Epidermal melanocyte (primary cell): Measurements from ENCODE around the gene C1orf105.
"Not testable (repeated sequence)": the region's sequence is repeated elsewhere in the genome, so short reads cannot be mapped to it uniquely, and the experiment has no call there.

ENCODE experiments used
- DNase-seq: peaks from one replicate; pipeline ENCODE4 v3.0.0; 2011; ENCODE audit warnings: low spot score; ENCODE audit not compliant: insufficient read length

C1orf105 gene

DNA sequence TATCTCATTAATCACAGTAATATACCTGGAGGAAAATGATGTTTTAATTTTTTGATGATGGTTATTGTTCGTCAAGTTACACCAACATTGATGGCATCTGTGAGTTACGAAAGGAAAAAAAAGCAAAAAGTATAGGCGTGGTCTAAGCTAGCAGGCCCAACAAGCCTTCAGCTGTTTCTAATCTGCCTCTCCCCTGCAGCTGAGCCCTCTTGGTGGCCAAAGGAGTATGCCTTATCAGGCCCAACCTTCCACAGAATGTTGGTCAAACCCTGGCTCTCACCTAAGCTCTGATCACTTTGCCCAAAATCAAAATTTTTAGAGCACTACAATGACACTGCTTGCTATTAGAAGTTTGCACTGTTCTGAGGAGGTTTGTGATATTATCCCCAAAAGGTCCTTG is 4.9 kb downstream of the C1orf105 start:
- no peak for DNase-seq

DNA sequence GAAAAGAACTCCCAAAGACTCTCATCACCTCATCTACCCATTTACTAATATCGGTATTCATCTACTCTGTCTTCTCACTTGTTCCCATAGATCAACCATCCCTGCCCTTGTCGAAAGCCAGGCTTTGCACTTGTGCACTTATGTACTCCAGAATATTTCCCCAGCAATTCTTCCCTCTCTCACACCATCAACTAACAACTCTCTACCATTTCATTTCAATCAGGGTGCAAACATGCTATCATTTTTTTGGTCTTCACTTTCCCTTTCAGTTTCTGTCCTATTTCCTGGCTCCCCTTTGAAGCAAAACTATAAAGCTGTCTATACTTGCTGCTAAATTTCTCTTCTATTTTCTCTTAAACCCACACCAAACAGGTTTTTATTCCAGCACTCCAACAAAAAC is 6.7 kb downstream of the C1orf105 start:
- DNase-seq = no peak

DNA sequence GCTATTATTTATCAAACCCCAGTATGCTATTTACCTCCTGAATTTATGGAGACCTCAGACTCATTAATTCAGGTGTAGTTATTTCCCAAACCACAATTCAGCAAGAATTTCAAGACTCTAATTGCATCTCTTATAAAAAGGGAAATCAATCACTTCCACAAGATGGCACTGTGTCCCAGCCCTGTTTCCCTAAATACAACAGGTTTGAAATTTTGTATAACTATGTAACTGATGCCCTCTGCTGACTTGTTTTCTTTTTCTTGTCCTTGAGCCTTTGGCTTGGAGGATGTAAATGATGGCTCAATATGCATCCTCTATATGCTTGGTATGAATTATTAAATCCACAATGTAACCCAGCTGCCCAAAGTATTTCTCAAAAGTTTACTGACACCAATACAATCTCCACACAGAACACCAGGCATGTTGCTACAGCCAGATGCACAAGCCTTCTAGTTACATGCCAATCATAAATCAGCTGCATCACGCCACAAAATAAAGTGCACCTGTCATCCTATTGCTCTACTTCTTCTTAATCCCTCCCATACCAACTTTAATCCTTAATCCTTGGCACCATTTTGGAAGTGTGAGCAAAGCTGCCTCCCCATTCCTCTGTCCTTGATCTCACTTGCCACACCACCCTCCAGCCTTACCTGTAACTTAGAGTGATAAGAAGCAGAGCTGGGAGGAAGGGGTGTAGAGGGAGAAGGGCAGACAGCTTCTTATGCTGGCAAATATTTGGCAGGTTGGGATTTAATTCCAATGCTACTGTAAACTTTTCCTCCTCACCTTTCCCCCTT is 9.0 kb downstream of the C1orf105 start:
- DNase-seq = peak; percentile 47

DNA sequence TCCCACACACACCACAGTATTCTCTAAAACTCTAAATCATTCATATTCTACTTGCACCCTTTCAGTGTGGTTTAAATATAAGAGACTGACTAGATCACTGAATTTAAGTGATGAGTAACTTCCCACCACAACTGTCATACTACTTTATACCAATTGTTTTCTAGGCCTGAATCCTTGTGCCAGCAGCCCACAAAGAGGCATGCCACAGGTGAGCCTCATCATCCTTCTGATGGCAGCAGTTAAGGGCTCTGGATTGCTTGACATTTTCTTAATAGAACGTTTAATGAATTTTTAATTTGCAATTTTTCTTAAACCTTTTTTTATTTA is 9.6 kb downstream of the C1orf105 start:
- DNase-seq = no peak

DNA sequence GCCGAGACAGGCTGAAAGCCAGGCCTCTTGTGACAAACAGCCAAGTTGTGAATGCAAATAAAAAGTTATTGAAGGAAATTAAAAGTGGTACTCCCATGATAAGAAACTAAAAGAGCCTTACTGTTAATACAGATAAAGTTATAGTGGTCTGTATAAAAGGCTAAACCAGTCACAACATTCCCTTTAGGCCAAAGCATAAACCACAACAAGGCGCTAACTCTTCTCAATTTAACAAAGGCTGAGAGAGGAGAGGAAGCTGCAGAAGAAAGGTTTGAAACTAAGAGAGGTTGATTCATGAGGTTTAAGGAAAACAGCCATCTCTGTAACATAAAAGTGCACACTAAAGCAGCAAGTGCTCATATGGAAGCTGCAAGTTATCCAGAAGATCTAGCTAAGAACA is 10.7 kb downstream of the C1orf105 start:
- DNase-seq = no peak

DNA sequence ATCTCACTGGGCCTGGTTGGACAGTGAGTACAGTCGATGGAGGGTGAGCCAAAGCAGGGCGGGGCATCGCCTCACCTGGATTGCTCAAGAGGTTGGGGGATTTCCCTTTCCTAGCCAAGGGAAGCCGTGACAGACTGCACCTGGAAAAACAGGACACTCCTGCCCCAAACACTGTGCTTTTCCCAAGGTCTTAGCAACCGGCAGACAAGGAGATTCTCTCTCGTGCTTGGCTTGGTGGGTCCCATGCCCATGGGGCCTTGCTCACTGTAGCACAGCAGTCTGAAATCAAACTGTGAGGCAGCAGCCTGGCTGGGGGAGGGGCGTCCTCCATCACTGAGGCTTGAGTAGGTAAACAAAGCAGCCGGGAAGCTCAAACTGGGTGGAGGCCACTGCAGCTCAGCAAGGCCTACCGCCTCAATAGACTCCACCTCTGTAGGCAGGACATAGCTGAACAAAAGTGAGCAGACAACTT is 11.3 kb downstream of the C1orf105 start:
- DNase-seq = no peak

DNA sequence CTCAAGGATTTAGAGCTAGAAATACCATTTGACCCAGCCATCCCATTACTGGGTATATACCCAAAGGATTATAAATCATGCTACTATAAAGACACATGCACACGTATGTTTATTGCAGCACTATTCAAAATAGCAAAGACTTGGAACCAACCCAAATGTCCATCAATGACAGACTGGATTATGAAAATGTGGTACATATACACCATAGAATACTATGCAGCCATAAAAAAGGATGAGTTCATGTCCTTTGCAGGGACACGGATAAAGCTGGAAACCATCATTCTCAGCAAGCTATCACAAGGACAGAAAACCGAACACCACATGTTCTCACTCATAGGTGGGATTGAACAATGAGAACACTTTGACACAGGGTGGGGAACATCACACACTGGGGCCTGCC is 16.7 kb downstream of the C1orf105 start:
- not testable (repeated sequence) for DNase-seq

DNA sequence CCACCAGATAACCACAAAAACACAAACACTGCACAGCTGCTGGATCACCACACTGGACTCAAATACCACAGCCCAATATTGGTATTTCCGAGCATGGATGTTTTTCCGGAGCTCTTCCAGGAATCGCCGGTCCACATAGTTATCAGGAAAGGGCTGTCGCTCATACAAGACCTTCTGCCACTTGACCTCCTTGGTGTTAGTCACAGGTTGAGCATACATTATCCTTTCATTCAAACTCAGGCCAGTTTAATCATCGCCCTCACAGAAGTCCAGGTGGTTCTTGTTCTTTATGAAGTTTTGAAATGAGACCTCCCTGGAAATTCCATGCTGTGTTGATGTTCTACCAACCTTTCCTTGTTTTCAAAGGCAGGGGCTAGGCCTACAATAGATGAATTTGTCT is 21.9 kb downstream of the C1orf105 start:
- DNase-seq = no peak

DNA sequence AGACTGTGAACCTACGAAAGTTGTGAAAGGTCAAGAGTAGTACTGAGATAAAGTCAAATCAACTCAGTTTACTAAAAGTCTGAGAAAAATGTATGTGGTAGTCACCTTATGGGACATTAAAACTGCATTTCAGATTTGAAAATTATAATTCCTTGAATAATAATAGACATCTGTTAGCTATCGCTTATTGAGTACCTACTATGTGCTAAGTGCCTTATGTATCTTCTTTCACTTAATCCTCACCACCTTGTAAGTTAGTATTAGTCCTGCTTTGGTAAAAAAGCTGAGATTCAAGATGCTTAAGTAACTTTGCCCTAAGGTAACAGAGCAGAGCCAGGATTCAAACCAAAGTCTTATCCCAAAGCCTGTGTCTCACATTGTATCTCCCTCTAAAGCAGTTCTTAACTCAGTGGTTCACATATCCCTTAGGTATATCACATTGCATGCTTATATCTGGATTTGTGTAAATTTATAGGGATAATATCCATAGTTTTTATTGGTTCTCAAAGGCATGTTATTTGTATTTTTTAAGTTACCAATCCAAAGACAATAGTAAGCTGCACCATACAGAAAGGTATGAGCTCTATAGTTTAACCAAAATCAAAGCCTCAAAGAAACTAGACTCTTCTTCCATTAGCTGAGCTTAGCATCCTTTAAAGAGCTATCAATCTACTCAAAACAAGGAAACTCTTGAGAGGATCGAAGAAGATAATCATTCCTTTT is 22.5 kb downstream of the C1orf105 start:
- no peak for DNase-seq

DNA sequence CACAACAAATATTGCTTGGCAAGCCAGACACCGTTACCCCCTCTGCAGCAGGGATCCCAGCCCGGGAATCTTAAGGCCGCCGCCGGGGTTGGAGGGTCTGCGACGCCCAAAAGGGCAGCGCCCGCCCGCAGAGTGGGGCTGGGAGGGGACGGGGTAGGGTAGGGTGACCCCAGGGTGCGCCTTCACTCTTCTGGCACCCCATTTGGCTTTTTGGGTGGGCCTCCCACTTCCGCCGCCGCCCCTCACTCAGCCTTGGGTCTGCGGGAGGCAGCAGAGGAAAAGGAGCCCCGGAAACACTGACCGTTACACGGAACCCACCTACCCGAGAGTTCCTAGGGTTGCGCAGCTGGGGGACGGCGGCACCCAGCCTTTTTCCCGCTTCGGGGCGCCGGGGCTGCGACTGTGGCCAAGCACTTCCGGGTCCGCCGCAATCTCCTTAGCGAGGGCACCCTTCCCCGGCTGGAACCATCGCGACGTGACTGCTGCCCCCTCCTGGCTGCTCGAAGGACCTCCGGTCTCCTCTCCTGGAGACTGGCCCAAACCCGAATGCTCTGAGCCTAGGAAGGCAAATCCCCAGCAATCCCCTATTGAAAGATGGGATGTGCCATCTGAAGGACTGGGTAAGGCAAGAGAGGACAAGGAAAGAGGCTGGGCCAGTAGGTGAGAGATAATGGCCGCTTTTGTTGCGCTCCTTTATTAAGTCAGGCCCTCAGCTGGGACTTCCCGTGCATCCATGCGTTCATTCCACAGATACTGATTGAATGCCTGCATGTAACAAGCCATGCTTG is 23.4 kb downstream of the C1orf105 start, which contains the start of gene PIGC:
TSS of gene PIGC (minus strand) at position 404 of the 788 bp plus-strand sequence. CDS start 1,447 bp downstream, outside the sequence.
- DNase-seq = peak; percentile 85

DNA sequence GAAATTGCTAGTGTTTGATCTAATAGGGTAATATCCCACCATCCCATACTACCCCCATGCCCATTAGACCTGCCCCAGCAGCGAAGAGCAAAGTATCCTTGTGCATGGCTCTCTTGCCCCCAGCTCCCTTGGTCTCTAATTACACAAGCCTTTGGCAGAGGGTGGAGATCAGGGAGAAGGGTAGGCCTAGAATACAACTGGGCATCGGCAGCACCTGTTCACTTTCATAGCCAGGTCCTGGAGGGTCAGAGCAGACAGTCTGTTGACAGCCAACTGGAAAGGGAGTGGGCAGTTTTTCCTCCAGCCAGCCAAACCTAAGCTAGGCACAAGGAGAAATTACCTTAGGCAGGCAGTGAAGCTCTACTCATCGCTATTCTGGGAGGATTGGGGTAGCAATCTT is 26.1 kb downstream of the C1orf105 start:
- DNase-seq = no peak

DNA sequence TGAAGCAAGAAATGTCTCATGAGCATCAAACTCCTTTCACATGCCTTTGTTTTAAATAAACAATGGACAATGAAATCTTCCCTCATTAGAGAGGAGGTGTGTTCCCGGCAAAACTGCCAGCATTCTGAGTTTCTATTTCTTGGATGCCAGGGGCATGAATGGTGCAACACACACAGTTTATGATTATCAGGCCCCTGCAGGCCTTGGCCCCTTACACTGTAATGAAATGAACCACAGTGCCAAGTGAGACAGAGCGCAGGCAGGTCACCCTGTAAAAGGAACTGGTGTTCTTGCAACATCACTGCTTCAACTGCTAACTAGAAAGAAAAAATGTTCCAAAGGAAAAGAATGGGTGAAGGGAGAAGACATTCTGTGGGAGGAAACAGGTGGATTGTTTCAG is 27.2 kb downstream of the C1orf105 start:
- DNase-seq = no peak

DNA sequence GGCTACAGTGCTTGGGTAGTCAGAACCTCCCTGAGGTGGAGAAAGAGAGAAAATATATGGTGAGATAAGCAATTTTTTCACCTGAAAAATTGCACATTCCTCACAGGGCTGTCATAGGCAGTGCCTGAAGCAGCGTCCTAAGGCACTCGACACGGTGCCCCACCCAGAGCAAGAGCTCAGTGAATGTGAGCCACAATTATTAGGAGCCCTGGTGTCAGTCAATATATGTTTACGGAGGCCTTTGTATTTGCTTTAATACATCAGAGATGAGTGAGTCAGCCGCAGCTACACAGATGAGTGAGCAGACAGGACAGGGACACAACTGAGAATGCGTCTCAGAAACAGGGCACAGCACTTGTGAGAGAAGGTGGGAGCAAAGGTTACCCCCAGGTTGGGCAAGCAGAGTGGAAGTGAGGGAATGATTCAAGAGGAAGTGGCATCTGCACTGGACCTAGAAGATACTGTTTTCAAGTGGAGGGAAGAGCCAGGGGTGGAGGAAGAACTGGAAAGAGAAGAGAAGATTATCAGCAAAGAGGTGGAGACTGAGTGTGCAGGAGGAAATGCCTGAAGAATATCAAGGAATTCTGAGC is 28.6 kb downstream of the C1orf105 start:
- DNase-seq = no peak

DNA sequence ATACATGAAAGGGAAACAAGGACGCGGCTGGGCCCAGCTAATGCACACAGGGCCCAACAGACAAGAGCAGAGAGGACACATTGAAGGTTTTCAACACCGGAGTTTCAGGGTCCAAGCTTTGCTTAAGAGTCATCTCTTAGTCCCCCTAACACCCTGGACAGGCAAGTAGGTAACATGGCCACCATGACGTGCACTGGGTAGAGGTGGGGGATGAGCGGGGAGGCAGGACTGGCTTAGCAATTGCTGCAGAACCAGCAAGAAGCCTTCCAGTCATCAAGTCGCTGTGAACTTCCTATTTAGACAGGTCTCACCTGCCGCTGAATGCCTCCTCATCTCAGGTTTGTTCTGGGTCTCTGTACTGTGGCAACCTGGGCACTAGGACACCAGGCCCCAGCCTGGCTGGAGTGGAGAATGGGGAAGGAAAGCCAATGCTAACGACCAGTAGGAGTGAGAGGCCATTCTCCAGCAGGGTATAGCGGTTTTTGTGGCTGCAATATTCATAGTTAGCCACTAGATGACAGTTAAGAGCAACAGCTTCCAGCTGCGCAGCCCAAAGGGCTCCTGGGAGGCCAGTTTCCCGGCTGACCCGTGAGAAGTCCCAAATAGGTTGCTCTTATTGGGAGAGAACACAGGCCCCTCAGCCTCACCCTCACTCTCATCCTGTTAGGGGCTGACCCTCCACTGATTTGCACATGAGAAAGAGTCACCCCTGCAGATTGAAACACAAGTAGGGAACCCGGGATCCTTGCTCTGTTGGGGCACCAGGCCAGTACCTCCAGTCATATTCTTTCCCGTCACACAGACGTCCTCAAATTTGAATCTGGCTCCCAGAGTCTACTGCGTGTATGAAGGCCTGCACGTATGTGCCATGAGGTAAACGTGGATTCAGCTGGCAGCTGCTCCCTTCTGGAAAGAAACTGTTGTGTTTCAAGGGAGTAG is 29.4 kb downstream of the C1orf105 start:
- DNase-seq = no peak

DNA sequence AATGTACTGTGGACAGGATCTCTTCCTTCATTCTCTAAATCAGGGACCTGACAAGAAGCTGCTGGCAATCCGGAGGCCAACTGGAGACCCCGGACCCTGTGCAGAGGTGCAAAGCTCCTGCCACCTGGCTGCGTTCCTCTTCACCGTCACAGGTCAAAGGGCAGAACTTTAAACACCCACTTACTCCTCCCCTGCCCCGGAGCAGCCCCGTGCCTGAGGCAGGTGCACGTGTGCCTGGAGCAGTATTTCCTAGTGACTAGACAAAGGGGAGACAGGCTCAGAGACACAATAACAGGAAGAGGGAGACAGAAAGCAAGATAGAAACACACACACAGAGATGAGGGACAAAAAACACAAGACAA is 30.0 kb downstream of the C1orf105 start:
- no peak for DNase-seq

DNA sequence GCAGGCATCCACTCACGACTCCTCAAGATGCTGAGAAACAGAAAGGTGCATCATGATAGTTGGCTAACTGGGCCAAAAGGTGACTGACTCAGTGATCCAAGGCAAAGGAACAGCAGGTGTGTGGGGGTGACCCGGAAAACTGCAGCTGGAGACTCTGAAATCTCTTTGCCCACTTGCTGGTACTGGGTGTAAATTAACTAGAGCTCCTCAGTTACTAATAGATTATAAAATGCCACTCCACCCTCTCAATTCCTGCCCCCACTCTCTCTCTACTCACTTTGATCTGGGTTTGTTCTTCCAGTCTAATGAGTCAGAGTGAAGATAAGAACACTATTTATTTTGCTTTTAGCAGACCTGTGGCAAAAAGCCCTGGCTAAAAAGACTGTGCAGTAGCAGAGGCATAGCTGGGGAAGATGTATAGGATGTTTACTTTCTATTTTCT is 30.5 kb downstream of the C1orf105 start:
- no peak for DNase-seq

DNA sequence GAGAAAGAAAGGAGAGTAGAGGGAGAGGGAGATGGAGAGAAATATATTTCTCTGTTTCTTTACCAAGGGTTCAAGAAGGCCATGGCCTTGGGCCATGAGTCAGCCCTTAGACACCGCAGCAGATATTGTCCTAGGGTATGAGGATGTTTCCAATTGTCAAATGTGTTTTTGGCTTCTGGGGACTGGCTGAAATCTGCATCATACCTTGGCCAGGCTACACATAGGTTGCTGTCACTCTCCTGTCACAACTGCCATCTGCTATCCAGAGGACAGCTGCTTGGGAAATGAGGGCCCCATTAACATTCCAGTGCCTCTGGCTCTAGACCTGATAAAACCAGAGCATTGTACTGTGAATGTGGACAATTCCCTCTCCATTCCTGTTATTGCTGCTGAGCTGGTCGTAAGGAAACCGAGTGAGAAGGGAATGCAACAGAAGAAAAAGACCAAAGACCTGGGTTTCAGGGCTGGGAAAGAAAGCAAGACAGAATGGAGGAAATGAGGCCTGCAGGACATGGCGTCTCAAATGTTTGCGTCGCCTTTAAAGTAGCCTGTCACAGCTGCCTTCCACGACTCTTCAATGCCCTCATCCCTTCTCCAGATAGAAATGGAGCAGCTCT is 32.2 kb downstream of the C1orf105 start:
- no peak for DNase-seq

DNA sequence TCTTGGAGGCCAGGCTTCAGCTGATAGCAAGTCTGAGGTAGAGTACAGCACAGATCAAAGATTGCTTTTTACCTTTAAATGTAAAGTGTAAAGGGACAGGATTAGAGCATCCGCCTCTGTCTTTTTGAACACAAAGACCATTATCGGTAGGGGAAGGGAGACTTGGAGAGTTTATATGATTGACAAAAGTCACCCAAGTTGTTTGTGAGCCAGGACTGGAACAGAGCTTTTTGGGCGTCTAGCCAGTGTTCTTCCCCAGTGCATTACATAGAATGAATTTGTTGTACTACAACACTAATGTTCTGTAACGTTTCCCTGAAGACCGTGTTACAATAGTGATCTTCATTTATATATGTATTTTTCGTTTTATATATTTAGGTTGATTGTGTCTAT is 32.7 kb downstream of the C1orf105 start:
- DNase-seq = no peak

DNA sequence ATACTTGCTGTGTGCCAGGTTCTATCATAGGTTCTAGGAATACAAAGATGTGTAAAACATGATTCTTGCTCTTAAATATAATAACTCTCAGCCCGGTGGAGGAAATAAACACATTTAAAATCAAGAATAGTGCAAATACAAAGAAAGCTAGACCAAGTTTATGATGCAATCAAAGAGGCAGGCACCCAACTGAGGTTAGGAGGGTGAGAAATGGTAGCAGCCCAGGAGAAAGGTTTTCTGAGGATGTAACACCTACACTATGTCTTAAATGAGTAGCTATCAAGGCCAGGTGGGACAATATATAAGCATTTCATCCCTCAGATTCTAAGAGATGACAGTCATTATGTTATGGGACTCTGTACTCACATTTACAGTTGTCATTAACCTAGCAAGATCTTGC is 33.1 kb downstream of the C1orf105 start:
- DNase-seq = no peak

DNA sequence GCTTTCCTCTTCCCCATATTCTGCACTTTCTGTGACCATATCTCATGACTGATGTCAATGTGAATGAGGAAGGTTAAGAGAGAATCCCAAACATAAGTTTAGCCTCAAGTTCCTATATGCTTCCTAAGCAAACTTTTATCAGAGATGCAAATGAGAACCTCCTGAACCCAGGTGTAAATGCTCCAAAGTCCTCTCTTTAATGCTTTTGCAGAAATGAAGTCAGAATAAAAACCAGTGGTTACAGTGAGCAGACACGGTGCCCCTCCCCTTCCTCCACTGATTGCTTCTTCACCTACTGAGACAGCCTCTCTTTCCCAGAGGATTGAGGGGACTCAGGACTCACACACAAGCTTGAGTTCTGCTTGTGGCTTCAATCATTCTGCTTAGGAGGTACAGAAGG is 35.0 kb downstream of the C1orf105 start:
- DNase-seq = no peak
